ENCODE results near the gene SUMO3. TPM values are rescaled to one million over a fixed set of nuclear protein-coding genes. Genes with fewer than 3 reads are reported as not detected.

SUMO3 gene
- total and polyA plus RNA-seq, 2 of the 8 experiments (the other 6 are each of a cell fraction or from before 2014, with no cell fraction given), result 96.8 to 101 TPM

GRCh38 chr21:44763451-44764318 lies 54.2 kb downstream of the SUMO3 start:
- no peak overlapping the region for H3K18ac ChIP-seq (ENCODE audit: extremely low read depth, low read length)
- no peak overlapping the region for H2BK20ac ChIP-seq (ENCODE audit: low read length)
- H2BK15ac ChIP-seq (ENCODE audit: low read length), result no peak overlapping the region
- no peak overlapping the region for H4K8ac ChIP-seq (ENCODE audit: extremely low read depth, insufficient read depth, low read length)
- 89% methylated on average over 18 of the region's 25 CpGs; no CpG with 5 or more reads in 1 of the 2 experiments for WGBS, 2 experiments (ENCODE audit: extremely low coverage in 1 of 2, insufficient coverage in 1 of 2, insufficient read length in 1 of 2, insufficient replicate concordance in 2 of 2, low coverage in 1 of 2, low lambda C conversion rate in 2 of 2, missing lambda C conversion rate in 1 of 2)
- ChIA-PET CTCF (ENCODE audit: partially characterized antibody) (interaction anchor here (1.2 to 4.7 kb wide), 6 partner anchors 11 to 66 kb away, joined by 4 to 28 read pairs (median 11); partner anchors contain the start of gene KRTAP10-12), POLR2A (ENCODE audit: partially characterized antibody) (interaction anchor here (1.5 kb wide), 1 partner anchor 15 kb away, joined by 4 read pairs; no protein-coding TSS in a partner anchor)
- no peak overlapping the region for H2BK12ac ChIP-seq (ENCODE audit: low read depth, low read length)
- H4K5ac ChIP-seq (ENCODE audit: insufficient read length, low read depth, low read length), result no peak overlapping the region
- no peak overlapping the region for H2AFZ ChIP-seq (ENCODE audit: low read length)
- peaks cover 3 to 49% (median 27%) of the 10 kb centered on the region in 4 experiments for H3K4me1 ChIP-seq (replicated peaks in 1 of 4; ENCODE audit: control insufficient read depth in 3 of 4, insufficient read depth in 4 of 4, low read length in 3 of 4)
- no peak overlapping the region for H4K91ac ChIP-seq (replicated peaks; ENCODE audit: insufficient read length, low read length)
- H4K20me1 ChIP-seq (replicated peaks in 1 of 2; ENCODE audit: control insufficient read depth in 1 of 2, insufficient read depth in 2 of 2, low read length in 2 of 2), result no peaks in the 10 kb centered on the region
- no peak overlapping the region for H3K23ac ChIP-seq (ENCODE audit: insufficient read length)
- H3K79me1 ChIP-seq (ENCODE audit: low read depth, low read length), result peaks cover 3% of the 10 kb centered on the region; the same call in 1 of the 2 replicates
- no peak overlapping the region for H2BK120ac ChIP-seq (replicated peaks; ENCODE audit: low read depth, low read length)
- no peak overlapping the region for H3K56ac ChIP-seq (replicated peaks; ENCODE audit: insufficient read length, low read depth, low read length)
- no peak overlapping the region for H3K4ac ChIP-seq (replicated peaks; ENCODE audit: insufficient read length, low read depth, low read length)
- no peak overlapping the region for H3K4me3 ChIP-seq (ENCODE audit: extremely low read depth in 1 of 4, insufficient read depth in 2 of 4, low read depth in 3 of 4, low read length in 4 of 4)
- H3K79me2 ChIP-seq (ENCODE audit: control insufficient read depth in 1 of 2, insufficient read depth in 2 of 2, low read length in 2 of 2), result no peaks in the 10 kb centered on the region
- no peaks in the 10 kb centered on the region for H3K36me3 ChIP-seq (ENCODE audit: control insufficient read depth in 2 of 4, insufficient read depth in 4 of 4, low read length in 3 of 4)
- H3K9me3 ChIP-seq (ENCODE audit: insufficient read depth in 2 of 2, low read depth in 1 of 2, low read length in 1 of 2), result peaks cover 0 to 6% of the 10 kb centered on the region in 2 experiments; a peak in 1 of 4 replicates
- TF ChIP-seq JUN (IDR thresholded peaks at IDR 0.05; ENCODE audit: low read depth, low read length) (no peak), POU5F1 (IDR thresholded peaks at IDR 0.05; ENCODE audit: low read depth, low read length) (no peak)
- no peak overlapping the region for H3K4me2 ChIP-seq (ENCODE audit: insufficient read depth in 1 of 2, low read depth in 2 of 2, low read length in 2 of 2)
- DNase-seq (ENCODE audit: low read depth in 1 of 2, low spot score in 2 of 2) (no peak), FAIRE-seq (no peak)
- no peak overlapping the region for H2AK5ac ChIP-seq (ENCODE audit: low read depth, low read length)
- H2BK5ac ChIP-seq (ENCODE audit: low read depth, low read length), result no peak overlapping the region
- H3K23me2 ChIP-seq (ENCODE audit: low read depth, low read length), result no peaks in the 10 kb centered on the region
- H3K27ac ChIP-seq (ENCODE audit: low read depth, low read length), result no peak overlapping the region
- H3K27me3 ChIP-seq (replicated peaks in 1 of 4; ENCODE audit: control insufficient read depth in 3 of 4, extremely low read depth in 1 of 4, insufficient read depth in 3 of 4, low read length in 3 of 4), result no peaks in the 10 kb centered on the region
- no peak overlapping the region for H3K9ac ChIP-seq (replicated peaks in 1 of 4; ENCODE audit: extremely low read depth in 1 of 4, low read depth in 3 of 4, low read length in 3 of 4)
- H3K14ac ChIP-seq (ENCODE audit: insufficient read length), result no peak overlapping the region
